ENCODE results near the gene CBX6.
A peak's percentile ranks its signal among the peaks of the same experiment; 100 is the strongest.
"Not testable (repeated sequence)": the region's sequence is repeated elsewhere in the genome, so short reads cannot be mapped to it uniquely, and the experiment has no call there.

Gene CBX6
- 78.6 to 254 (median 157) reads per million in 18 experiments for total RNA-seq

GRCh38 chr22:38872172-38872830 lies at the start of gene CBX6:
CBX6 (minus strand) TSS chr22:38872216; CDS start chr22:38872190, 26 bp downstream.
- DNase-seq = peak; percentile 93 to 95

GRCh38 chr22:38921806-38922205 lies 49.8 kb upstream of the CBX6 start:
- DNase-seq = no peak

DNA sequence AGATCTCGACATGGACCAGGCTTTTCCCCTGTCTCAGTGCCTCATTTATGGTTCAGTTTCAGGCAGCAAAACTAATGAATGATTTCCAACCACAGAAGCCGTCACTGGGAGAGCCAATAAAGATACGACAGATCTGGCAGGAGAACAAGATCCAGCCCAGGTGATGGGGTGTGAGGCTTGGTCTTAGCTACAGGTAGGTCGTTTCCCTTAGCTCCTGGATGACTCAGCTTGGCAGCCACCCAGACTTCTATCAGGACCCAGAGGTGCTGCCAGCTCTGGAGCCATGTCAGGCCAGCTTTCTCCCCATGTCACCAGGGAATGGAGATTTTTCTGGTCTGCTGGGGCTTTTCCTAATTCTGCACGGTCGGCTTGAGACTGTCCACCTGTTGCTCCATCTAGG lies 49.1 kb upstream of the CBX6 start:
- DNase-seq = no peak

GRCh38 chr22:38919631-38920190 lies 47.7 kb upstream of the CBX6 start:
- DNase-seq = no peak

- no peak for DNase-seq
Observed at GRCh38 chr22:38911434-38911833, 39.4 kb upstream of the CBX6 start.

GRCh38 chr22:38907767-38908166 lies 35.8 kb upstream of the CBX6 start:
- DNase-seq = no peak

DNA sequence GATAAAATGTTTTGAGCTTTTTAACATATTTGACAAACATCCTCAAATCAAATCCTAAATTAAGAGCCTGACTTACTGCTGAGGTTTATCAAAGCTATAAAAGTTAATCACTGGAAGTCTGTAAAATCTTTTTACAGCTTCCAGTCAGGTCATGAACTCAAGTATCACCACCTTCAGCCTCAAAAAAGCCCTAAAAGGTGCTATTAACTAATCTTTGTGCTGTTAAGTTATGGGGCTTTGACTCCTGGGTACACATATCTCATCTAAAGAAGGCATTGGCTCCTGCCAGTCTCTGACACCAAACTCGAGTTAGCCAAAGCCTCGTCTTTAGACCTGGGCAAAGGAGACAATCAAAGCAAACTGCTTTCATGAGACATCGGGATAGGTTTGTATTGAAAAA lies 34.0 kb upstream of the CBX6 start:
- DNase-seq = no peak

DNA sequence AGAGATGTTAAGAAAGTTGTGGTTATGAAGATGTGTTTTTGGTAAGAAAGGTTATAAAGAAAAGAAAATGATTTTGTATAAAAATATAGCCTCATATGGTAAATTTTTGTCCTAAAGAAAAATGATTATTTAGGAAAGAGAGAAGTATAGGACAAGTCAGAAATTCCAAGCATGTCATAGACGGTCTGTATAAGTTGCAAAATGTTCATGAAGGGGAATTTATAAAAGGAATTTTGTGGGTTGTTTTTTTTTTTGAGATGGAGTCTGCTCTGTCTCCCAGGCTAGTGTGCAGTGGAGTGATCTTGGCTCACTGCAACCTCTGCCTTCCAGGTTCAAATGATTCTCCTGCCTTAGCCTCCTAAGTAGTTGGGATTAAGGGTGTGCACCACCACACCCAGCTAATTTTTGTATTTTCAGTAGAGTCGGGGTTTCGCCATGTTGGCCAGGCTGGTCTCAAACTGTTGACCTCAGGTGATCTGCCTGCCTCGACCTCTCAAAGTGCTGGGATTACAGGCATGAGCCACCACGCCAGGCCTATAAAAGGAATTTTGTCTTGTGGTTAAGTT lies 32.1 kb upstream of the CBX6 start:
- DNase-seq = not testable (repeated sequence)

GRCh38 chr22:38901111-38901641 lies 29.2 kb upstream of the CBX6 start:
- DNase-seq = no peak

DNA sequence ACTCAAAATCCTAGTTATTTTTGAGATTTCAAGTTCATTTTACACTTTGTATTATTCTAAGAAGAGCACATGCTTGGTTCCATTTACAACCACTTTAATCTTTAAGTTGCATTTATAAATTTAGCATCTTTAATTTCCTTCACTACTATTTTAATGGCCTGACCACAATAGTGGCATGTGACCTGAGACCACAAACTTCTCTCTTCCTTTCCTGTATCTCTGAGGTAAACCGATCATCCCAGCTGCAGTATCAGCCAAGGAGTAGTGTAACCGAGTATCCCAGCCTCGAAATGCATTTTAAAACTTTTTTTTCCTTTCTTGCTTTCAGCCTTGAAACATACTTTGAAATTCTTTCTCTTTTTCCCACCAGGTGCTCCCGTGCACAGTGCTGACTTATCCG lies 28.7 kb upstream of the CBX6 start:
- DNase-seq = no peak

DNA sequence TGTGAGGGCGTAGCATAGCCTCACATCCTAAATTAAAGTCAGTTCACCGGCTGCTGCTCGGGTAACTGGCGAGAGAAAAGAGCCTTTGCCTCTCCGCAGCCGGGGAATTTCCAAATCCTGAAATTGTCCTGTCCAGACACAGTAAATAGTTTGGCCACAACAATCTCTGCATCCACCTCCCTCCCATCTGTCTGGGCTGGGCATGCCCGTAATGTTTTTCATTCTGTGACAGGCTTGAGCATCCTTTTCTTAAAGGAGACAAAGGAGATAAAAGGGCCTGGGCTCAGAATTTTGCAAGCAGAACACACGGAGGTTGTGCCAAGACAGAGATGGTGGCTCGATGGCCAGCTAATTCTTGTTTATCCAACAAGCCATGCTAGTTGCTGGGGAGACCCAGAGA lies 19.2 kb upstream of the CBX6 start:
- no peak for DNase-seq

DNA sequence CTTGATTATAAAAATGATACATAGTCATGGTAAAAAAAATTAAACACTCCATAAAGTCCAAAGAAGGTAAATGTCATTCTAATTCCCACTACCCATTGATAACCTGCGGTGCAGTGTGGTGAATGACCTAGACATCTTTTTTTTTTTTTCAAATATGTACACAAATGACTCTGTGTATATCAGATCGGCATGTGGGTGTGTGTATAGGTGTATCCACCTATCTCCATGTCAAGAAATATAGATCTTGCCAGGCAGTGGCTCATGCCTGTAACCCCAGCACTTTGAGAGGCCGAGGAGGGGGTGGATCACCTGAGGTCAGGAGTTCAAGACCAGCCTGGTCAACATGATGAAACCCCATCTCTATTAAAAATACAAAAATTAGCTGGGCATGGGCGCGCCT lies 18.4 kb upstream of the CBX6 start:
- DNase-seq = no peak

GRCh38 chr22:38886333-38886732 lies 14.3 kb upstream of the CBX6 start:
- no peak for DNase-seq

GRCh38 chr22:38882972-38883622 lies 11.1 kb upstream of the CBX6 start:
- no peak for DNase-seq

- no peak for DNase-seq
Observed at GRCh38 chr22:38881997-38882879, 10.2 kb upstream of the CBX6 start.

DNA sequence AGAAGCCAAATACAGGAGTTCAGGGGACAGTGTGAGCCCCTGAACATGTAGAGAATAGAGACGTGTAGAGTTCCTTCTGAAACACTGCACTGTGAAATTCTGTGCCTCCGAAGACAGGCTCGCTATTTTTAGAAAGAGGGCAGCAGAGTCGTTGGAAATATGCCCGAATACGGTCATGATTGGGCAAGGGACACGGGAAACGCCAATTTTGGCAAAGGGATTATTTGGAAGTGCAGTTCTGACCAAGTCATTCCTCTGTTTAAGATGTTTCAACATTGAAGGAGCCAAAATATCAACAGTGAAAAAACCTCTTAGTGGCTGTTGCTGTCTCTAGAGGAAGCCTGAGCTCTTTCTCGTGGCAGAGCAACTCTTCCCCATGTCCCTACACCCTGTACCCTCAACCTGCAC lies 9.5 kb upstream of the CBX6 start:
- no peak for DNase-seq

GRCh38 chr22:38879961-38880360 lies 7.9 kb upstream of the CBX6 start:
- DNase-seq = no peak

- peak; percentile 71 to 75 for DNase-seq
Observed at GRCh38 chr22:38879108-38879729, 7.2 kb upstream of the CBX6 start.

DNA sequence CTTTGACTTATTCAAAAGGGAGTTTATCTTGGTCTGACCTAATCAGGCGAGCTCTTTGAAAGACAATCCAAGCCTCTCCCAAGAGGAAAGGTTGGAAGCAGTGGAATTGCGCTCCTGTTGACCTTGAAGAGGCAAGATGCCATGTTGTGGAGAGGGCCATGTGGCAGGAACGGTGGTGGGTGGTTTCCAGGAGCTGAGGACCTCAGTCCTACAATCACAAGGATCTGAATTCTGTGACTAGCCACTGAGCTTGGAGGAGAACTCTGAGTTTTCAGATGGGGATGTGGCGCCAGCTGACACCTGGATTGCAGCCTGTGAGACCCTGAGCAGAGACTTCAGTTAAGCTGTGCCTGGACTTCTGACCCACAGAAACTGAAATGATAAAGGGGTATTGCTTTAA lies 6.0 kb upstream of the CBX6 start:
- no peak for DNase-seq

DNA sequence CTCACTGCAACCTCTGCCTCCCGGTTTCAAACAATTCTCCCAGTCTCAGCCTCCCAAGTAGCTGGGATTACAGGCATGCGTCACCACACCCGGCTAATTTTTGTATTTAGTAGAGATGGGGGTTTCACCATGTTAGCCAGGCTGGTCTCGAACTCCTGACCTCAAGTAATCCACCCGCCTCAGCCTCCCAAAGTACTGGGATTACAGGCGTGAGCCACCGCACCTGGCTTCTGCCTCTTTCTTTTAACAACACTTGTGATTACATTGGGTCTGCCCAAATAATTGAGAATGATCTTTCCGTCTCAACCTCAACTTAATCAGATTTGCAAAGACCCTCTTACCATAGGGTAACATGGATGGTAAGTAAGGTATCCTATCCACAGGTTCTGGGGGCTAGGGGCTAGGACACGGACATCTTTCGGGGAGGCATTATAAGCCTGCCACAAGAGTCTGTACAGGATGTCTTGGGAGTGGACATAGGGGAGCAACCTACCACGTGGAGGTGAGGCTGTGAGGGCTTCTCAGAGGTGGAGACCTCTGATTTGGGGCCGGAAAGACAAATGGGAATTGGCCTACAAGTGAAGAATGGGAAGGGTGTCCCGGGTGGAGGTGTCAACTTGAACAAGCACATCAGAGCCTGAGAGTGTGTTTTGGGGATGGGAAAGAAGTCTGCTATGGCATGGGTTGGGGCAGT lies 2.7 kb upstream of the CBX6 start:
- no peak for DNase-seq

Measured in inflammatory macrophage (primary cell).